NCI-H526 (cell line): ENCODE data around the gene C17orf67.
"Not testable (repeated sequence)": the region's sequence is repeated elsewhere in the genome, so short reads cannot be mapped to it uniquely, and the experiment has no call there.

Experiments used
- DNase-seq, 2 experiments: peaks; one replicate each; lab custom pipeline; 2025; lab: John Stamatoyannopoulos, UW

C17orf67 gene

DNA sequence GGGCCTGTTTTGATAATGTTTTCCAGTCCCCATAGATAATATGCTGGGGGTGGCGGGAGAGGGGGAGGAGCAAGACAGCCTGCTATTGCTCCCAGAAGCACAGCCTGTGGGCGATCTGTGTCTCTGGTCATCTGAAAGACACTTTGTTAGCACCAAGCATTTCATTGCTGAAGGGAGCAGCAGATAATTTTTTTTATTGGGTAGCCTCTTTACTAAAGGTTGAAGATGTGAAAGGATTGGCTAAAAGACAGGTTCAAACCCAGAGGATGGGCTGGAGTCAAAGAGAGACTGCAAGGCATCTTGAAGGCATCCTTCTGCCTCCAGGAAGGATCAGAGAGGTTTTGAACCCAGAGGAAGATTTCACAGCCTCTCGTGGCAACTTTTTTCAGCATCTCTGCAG lies 60.6 kb downstream of the C17orf67 start:
- DNase-seq: no peak

DNA sequence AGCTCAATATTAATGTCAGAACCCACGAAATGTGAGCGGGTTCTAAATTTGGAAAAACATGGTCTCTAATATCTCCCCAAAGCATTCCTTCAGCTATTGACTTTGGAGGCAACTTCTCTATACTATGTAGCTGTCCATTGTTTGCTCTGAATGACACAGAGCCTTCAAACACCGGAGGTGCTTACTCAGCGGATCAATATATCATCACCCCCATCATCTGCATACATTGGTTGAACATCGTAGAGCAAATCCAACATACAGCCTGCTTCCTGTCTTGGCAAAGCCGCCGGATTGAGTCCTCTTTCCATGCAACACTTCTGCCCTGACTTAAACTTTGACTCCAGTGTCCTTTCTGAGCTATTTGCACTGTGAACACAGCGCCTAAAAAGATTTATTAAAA lies 61.3 kb downstream of the C17orf67 start:
- no peak for DNase-seq

DNA sequence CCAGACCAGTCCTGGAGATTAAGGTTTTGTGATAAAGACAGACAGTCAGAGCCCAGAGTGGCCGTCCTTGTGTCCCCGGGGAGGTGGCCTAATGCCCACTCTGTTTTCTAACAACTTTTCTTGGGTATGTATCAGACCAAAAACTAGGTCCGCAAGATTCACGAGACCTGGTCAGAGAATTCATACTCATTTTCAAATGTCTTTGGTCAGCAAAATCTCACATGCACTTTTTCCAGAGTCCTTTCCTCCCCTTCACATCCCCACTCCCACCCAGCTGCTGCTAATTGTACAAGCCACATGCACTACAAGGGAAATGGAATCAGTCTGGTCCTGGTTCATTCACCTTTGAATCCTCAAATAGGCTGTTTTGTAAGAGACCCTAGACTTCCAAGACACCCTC lies 61.7 kb downstream of the C17orf67 start:
- no peak for DNase-seq

DNA sequence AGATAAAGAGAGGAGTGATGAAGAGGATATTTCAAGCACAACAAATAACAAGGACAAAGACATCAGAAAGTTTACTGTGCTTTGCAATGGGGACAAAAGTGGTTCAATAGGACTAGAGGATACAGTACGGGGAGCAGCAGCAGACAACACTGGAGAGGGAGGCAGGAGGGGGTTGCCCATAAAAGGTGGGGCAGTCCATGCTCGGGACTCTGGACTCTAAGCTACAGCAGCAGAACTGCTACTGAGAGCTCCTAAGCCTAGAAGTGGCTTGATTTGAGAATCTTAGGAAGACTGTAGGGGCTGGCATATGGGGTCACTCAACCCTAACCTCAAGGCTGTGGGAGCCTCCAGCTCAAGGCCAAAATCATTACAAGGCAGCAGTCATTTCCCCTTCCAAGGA lies 62.2 kb downstream of the C17orf67 start:
- DNase-seq: no peak

DNA sequence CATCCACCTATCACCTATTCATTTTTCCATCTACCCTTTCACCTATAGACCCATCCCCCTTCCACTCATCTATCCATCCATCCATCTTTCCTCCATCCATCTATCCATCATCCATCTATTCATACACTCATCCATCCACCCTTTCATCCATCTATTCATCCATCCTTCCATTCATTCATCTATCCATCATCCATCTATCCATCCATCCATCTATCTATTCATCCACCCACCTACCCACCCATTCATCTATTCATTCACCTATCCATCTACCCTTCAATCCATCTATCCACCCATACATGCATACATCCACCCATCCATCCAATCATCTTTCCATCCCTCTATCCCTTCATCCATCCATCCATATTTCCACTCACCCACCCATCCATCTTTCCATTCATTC lies 63.3 kb downstream of the C17orf67 start:
- no peak for DNase-seq

DNA sequence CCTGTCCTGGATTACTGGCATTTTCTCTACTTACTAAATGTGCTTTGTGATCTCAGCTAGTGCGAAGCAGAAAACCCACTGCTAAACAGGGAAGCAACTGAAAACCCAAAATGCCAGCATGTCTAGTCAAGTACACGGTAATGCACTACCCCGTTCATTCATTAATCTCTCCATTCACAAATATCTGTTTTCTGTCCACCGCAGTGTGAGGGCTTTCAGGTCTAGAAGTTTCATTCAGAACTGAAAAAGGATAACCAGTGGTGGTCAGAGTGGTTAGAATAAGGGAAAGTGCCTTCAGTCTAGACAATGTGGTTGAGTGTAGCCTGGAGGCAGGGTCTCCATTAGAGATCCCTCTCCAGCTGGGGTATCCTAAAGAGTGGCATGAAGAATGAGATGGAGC lies 68.3 kb downstream of the C17orf67 start:
- DNase-seq: no peak

DNA sequence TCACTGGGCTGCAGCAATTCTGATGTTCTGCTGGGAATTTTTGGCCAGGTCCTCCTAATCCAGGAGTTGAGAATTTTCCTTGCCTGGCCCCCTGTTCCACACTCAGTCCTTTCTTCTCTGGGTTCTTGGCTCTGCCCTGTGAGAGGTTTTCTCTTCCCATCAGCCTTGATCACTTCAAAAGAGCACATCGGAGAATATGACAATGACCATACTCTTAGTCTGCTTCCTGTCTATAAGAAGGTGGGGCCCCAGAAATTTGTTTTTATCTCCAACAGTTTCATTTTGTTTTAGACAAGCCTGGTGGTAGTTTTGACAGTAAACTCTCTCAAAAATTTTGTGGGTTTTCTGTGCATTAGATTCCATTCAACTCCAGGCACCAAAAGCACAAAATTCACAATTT lies 70.7 kb downstream of the C17orf67 start:
- DNase-seq: no peak

DNA sequence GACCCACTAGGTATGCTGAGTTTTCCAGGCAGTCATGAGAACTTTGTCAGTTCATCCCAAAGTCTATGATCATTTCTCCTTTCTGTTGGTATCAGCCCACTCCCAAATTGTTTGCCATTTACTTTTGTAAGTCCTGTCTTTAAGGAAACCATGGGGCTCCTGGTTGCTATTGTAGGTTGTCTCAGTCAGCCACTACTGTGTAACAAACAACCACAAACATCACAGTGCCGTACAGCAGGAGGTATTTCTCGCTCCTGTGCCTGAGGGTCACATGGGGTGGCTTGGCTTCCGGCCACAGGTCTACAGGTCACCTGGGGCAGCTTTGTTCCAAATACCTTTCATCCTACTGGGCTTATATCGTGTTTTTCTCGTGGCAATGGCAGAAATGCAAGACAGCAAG lies 71.6 kb downstream of the C17orf67 start:
- no peak for DNase-seq

DNA sequence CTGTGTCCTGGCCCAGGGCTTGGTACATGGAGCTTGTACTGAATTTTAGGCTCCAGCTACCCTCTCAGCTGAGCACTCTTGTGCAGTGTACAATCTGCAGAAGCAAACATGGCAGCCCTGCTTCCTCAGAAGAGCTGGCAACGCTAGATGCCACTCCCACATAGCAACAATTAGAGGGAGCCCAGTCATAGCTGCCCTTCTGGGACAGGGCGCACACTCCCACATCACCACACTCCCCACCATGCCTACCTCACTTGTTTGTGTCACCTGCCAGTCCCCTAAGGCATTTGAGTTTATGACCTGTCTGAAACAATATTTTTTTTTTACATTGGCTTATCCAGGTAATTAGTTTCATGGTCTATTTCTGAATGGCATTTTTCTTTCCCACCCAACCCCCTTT lies 72.3 kb downstream of the C17orf67 start:
- no peak for DNase-seq

DNA sequence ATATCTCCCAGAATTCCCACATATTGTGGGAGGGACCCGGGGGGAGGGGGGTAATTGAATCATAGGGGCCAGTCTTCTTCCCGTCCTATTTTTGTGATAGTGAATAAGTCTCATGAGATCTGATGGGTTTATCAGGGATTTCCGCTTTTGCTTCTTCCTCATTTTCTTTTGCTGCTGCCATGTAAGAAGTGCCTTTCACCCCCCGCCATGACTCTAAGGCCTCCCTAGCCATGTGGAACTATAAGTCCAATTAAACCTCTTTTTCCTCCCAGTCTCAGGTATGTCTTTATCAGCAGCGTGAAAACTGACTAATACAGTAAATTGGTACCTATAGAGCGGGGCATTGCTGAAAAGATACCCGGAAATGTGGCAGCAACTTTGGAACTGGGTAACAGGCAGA lies 76.1 kb downstream of the C17orf67 start:
- not testable (repeated sequence) for DNase-seq

DNA sequence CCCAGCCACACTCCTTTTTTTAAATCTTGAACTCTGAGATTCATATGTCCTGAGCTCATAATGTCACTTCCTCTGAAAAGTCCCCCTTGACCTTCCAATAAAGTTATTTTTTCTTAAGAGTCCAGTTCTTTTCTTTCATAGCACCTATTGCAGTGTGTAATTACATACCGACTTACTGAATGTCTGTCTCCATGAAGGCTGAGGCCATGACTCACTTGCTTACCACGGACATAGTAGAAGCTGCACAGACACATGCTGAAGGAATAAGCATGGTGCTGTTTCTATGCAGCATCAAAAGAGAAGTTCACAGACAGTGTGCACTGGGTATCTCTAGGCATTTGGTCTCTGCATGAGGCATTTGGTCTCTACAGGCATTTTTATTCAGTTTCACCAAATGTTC lies 77.2 kb downstream of the C17orf67 start:
- no peak for DNase-seq

DNA sequence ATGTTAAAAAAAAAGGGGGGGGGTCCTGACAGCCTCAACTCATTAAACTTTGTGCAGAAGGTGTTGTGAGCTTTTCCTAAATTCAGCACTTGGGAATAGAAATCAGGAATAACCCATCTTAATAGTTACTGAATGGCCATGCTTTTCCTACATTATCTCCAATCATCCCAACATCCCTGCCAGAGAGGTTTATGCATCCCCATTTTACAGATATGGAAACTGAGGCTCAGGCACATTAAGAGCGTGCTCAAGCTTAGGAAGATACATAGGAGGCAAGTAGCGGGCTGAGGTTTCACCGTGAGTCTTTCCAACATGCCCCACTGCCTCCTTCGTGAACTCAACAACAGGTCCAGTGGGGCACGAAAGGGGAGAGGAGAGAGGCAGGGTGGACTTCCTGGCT lies 78.4 kb downstream of the C17orf67 start:
- no peak for DNase-seq

DNA sequence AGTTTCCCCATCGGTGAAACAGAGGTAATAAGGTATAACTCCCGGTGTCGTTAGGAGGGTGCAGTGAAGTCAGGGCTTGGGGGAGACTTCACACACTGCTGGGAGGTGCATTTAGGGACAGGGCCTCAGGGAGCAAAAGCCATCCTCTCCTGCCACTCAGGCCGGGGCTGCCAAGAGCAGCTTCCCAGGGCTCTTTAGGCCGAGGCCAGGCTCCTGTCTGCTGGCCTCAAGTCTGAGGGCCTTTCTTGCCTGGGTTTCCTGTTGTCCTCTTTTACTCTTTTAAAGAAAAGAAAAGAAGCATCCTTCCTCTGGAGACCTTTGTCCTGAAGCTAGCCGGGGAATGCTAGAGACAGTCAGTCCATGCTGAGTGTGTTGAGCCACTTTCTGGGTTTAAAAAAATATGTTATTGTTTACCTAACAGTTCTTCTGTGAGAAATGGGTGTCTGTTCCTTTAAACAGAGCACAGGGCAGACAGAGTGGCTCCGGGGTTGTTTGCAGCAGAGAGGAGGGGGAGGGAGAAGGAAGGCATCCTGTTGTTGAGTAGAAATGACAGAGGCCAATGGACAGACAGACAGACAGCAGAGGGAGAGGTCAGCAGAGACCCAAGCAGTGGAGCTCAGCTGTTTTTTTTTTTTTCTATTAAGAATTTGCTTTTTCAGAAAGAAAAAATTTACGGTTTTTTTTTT lies 79.1 kb downstream of the C17orf67 start:
- DNase-seq: peak in 1 of 2 experiments; percentile 21

DNA sequence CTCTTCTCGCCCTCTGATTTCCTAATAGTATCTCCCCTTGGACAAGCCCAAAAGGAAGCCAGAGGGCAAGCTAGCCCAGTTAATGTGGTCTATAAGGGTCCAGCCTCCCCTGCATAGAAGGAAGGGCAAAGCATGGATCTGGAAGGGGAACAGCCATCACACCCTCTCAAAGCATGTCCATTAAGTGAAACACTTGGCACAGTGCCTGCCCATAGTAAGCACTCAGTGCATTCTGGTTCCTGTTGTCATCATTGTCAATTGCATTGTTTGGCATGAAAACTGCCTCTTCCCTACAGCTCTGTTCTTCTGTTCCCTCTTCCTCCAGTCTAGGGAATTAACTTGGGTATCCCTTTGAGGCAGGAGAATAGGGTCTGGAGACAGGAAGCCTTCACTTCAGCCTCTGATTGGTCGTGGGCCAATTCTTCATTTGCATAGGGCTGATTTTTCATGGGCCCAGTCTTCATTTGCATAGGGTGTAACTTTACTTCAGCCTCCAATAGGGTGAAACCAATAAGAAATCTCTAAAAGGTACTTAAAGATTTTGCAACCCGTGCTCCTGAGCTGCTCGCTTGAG lies 81.4 kb downstream of the C17orf67 start:
- DNase-seq: peak in 1 of 2 experiments; percentile 25

DNA sequence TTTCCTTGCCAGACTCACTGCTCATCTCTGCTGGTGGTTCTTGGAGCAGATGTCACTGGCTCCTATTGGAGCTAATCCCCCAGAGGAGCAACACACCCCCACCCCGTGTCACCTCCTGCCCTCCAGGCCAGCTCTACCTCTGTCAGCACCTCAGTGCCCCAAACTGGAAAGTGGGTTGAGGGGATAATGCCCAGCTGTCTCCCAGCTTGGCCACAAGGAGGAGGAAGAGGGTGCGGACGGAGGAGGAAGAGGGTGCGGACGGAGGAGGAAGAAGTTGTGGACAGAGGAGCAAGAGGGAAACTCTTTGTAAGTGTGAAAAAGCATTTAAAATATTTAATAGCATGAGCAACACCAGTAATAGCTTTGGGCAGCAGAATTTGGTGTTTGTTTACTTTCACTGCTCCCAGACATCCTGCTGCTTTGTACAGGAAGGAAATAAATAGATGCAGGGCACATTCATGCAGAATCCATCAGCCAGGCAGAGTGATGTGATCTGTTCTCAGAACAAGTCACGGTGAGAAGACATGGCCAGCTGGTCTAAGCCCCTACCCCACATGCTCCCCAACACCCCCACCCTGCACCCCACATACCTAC lies 82.5 kb downstream of the C17orf67 start:
- DNase-seq: no peak

DNA sequence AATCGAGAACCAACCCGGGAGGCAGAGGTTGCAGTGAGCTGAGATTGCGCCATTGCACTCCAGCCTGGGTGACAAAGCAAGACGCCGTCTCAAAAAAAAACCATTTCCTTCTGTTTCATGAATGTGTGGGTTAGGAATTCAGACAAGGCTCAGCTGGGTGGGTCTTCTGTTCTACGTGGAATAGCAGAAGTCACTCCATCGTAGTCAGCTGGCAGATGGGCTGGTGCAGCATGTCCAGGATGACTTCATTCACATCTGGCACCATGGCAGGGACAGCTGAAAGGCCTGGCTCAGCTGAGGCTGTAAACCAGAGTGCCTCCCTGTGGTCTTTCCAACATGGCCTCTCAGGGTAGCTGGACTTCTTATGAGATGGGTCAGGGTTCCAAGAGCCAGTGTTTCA lies 89.0 kb downstream of the C17orf67 start:
- no peak for DNase-seq

DNA sequence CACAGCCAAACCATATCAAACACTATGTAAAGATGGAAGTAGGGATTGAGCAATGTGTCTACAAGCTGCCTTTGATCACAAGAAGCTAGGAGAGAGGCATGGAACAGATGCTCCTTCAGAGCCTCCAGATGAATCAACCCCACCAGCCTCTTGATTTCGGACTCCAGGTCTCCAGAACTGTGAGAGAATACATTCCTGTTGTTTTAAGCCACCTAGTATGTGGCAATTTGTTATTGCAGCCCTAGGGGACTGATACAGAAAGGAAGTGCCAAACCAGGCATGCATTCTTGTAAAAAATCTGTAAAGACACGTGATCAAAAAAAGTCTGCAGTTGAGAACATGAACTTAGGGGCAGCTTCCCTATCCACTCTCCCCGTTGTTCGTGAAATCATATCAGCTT lies 91.1 kb downstream of the C17orf67 start:
- DNase-seq: no peak
